GM23338 (cell line): ENCODE results near the gene STOM. TPM values are rescaled to one million over a fixed set of nuclear protein-coding genes. Genes with fewer than 3 reads are reported as not detected.

ENCODE experiments used
- ATAC-seq: fragments of 200-7000 bp; cut with Tn5 transposase; 3 replicates; pipeline ENCODE4 v1.9.1; 2020
- DNase-seq: peaks from one replicate; pipeline ENCODE4 v3.0.0-alpha.2; 2015; ENCODE audit warnings: low spot score
- H2AFZ ChIP-seq: fragments of 200-600 bp; sonication (generic); 2 replicates; pipeline ENCODE4 v1.8.0; 2016; ENCODE audit warnings: antibody characterized with exemption, mild to moderate bottlenecking, moderate library complexity
- H3F3A ChIP-seq: fragments of 200-600 bp; sonication (generic); replicated peaks from 2 replicates; pipeline ENCODE4 v1.8.0; 2017; ENCODE audit warnings: antibody characterized with exemption, mixed run types, low read depth
- H3K27ac ChIP-seq: fragments of 200-600 bp; sonication (generic); 2 replicates; pipeline ENCODE4 v1.6.1; 2016; ENCODE audit warnings: low read depth
- H3K27me3 ChIP-seq: fragments of 200-600 bp; sonication (generic); 2 replicates; pipeline ENCODE4 v1.8.0; 2016; ENCODE audit warnings: mild to moderate bottlenecking, mixed run types, moderate library complexity; ENCODE audit not compliant: insufficient read depth
- H3K36me3 ChIP-seq: fragments of 200-600 bp; sonication (generic); 2 replicates; pipeline ENCODE4 v1.8.0; 2016; ENCODE audit warnings: mild to moderate bottlenecking; ENCODE audit not compliant: insufficient read depth
- H3K4me1 ChIP-seq: fragments of 200-600 bp; sonication (generic); 2 replicates; pipeline ENCODE4 v1.8.0; 2016; ENCODE audit warnings: mild to moderate bottlenecking, moderate library complexity; ENCODE audit not compliant: insufficient read depth
- H3K4me2 ChIP-seq: fragments of 200-600 bp; sonication (generic); 2 replicates; pipeline ENCODE4 v1.7.1; 2017; ENCODE audit warnings: mixed run types
- H3K4me3 ChIP-seq: fragments of 200-600 bp; sonication (generic); 2 replicates; pipeline ENCODE4 v1.6.1; 2016; ENCODE audit warnings: mixed run types
- H3K79me2 ChIP-seq: fragments of 200-600 bp; sonication (generic); replicated peaks from 2 replicates; pipeline ENCODE4 v1.8.0; 2017; ENCODE audit warnings: mild to moderate bottlenecking; ENCODE audit not compliant: insufficient read depth
- H3K9me2 ChIP-seq: fragments of 200-600 bp; sonication (generic); 2 replicates; pipeline ENCODE4 v1.8.0; 2017; ENCODE audit not compliant: insufficient read depth
- H4K20me1 ChIP-seq: fragments of 200-600 bp; sonication (generic); replicated peaks from 2 replicates; pipeline ENCODE4 v1.8.0; 2017; ENCODE audit warnings: mild to moderate bottlenecking; ENCODE audit not compliant: insufficient read depth
- H3K27ac Mint-ChIP-seq: 2 replicates; pipeline ENCODE4 v1.8.0; 2020; ENCODE audit warnings: inconsistent platforms, mild to moderate bottlenecking, moderate library complexity, mixed read lengths
- H3K27me3 Mint-ChIP-seq: 3 replicates; pipeline ENCODE4 v1.8.0; 2022; ENCODE audit warnings: low read depth, mild to moderate bottlenecking, moderate library complexity, mixed read lengths, inconsistent platforms; ENCODE audit not compliant: insufficient read depth, poor library complexity
- H3K36me3 Mint-ChIP-seq: 3 replicates; pipeline ENCODE4 v1.8.0; 2021; ENCODE audit warnings: low read depth, mild to moderate bottlenecking, inconsistent platforms, moderate library complexity, mixed read lengths
- H3K4me1 Mint-ChIP-seq: 3 replicates; pipeline ENCODE4 v1.8.0; 2020; ENCODE audit warnings: mild to moderate bottlenecking, inconsistent platforms, mixed read lengths
- H3K4me3 Mint-ChIP-seq: 3 replicates; pipeline ENCODE4 v1.8.0; 2021; ENCODE audit warnings: moderate library complexity, mild to moderate bottlenecking, inconsistent platforms, mixed read lengths
- H3K9me3 Mint-ChIP-seq: 3 replicates; pipeline ENCODE4 v1.8.0; 2020; ENCODE audit warnings: moderate library complexity, mild to moderate bottlenecking, inconsistent platforms, mixed read lengths
- CREB1 ChIP-seq: fragments of 250-450 bp; sonication (Bioruptor Pico); IDR thresholded peaks from 2 replicates; pipeline ENCODE4 v1.5.0; 2020; ENCODE audit warnings: low read depth, mild to moderate bottlenecking, moderate library complexity
- CTCF ChIP-seq, 2 experiments: fragments of 200-600 bp in 1 of 2; sonication (generic) in 1 of 2; conservative IDR thresholded peaks; 2 replicates each; pipeline versions ENCODE4 v1.5.1 to v1.6.1; 2016 to 2017; ENCODE audit warnings: antibody characterized with exemption in 2 of 2, low read depth in 2 of 2, mild to moderate bottlenecking in 2 of 2, moderate library complexity in 1 of 2
- ETS1 ChIP-seq: IDR thresholded peaks from 2 replicates; pipeline ENCODE4 v1.6.1; 2016; ENCODE audit warnings: antibody characterized with exemption
- EZH2 ChIP-seq: fragments of 200-600 bp; sonication (generic); IDR thresholded peaks from one replicate; pipeline ENCODE4 v1.8.0; 2017; ENCODE audit warnings: antibody characterized with exemption, mild to moderate bottlenecking, low read depth; ENCODE audit not compliant: unreplicated experiment
- EZH2phosphoT487 ChIP-seq: fragments of 200-600 bp; sonication (generic); IDR thresholded peaks from one replicate; pipeline ENCODE4 v1.8.1; 2018; ENCODE audit warnings: antibody characterized with exemption; ENCODE audit not compliant: unreplicated experiment
- JUNB ChIP-seq: IDR thresholded peaks from one replicate; pipeline ENCODE4 v1.6.1; 2016; ENCODE audit warnings: antibody characterized with exemption; ENCODE audit not compliant: unreplicated experiment
- NANOG ChIP-seq: IDR thresholded peaks from 2 replicates; pipeline ENCODE4 v1.6.1; 2016; ENCODE audit warnings: antibody characterized with exemption, borderline replicate concordance
- POLR2AphosphoS5 ChIP-seq: IDR thresholded peaks from 2 replicates; pipeline ENCODE4 v1.6.1; 2016; ENCODE audit warnings: antibody characterized with exemption, low read depth
- REST ChIP-seq: IDR thresholded peaks from one replicate; pipeline ENCODE4 v1.6.1; 2018; ENCODE audit warnings: antibody characterized with exemption; ENCODE audit not compliant: unreplicated experiment
- STAT1 ChIP-seq: IDR thresholded peaks from one replicate; pipeline ENCODE4 v1.6.1; 2016; ENCODE audit warnings: antibody characterized with exemption; ENCODE audit not compliant: unreplicated experiment
- ZNF114 ChIP-seq: fragments of 250-450 bp; sonication (Bioruptor Pico); IDR thresholded peaks from 2 replicates; pipeline ENCODE4 v1.5.0; 2020; ENCODE audit warnings: mild to moderate bottlenecking, moderate library complexity
- ZNF331 ChIP-seq: fragments of 250-450 bp; sonication (Bioruptor Pico); IDR thresholded peaks from 2 replicates; pipeline ENCODE4 v1.5.0; 2020; ENCODE audit warnings: low read depth, mild to moderate bottlenecking, moderate library complexity
- ZNF462 ChIP-seq: fragments of 250-450 bp; sonication (Bioruptor Pico); IDR thresholded peaks from 2 replicates; pipeline ENCODE4 v1.5.0; 2020; ENCODE audit warnings: mild to moderate bottlenecking, moderate library complexity
- polyA plus RNA-seq: library from polyadenylated mRNA; unstranded; fragments of >200 nt; fragmentation: Nextera tagmentation; extraction: Ambion mirVana; gene quantifications from 2 replicates; pipeline ENCODE4 v1.2.1, GENCODE V29; 2016
- total RNA-seq: library from RNA; depleted of rRNA; stranded (reverse); fragments of >200 nt; shearing (Covaris generic); gene quantifications from 2 replicates; pipeline ENCODE4 v1.2.3, GENCODE V29; 2014

The STOM gene
- total and polyA plus RNA-seq, 2 experiments from 2014 or later = 29.4 to 51.1 TPM

GRCh38 chr9:121395558-121395957, 25.5 kb upstream of the STOM start:
- Histone ChIP-seq H3K27me3 (no peaks in the 10 kb centered on the region), H3K4me3 (no peak overlapping the region), H3K79me2 (no peaks in the 10 kb centered on the region), H3K4me1 (no peaks in the 10 kb centered on the region), H3K36me3 (no peaks in the 10 kb centered on the region), H2AFZ (no peak overlapping the region), H3K4me2 (no peak overlapping the region), H4K20me1 (no peaks in the 10 kb centered on the region), H3K9me2 (no peaks in the 10 kb centered on the region), H3F3A (no peaks in the 10 kb centered on the region), H3K27ac (no peak overlapping the region)
- DNase-seq = no peak
- H3K4me3 Mint-ChIP-seq = no peak overlapping the region
- peaks cover 23% of the 10 kb centered on the region for H3K4me1 Mint-ChIP-seq
- peaks cover 12% of the 10 kb centered on the region; the same call in 1 of the 3 replicates for H3K9me3 Mint-ChIP-seq
- ATAC-seq = no peak
- no peak for TF ChIP-seq ZNF114 (CRISPR knock-in tag)
- no peak for TF ChIP-seq ZNF462 (CRISPR knock-in tag)
- TF ChIP-seq JUNB = no peak
- TF ChIP-seq NANOG = no peak
- TF ChIP-seq ETS1 = no peak
- TF ChIP-seq EZH2 = no peak
- no peak for TF ChIP-seq POLR2AphosphoS5
- TF ChIP-seq EZH2phosphoT487 = no peak
- TF ChIP-seq ZNF331 (CRISPR knock-in tag) = no peak
- no peak for TF ChIP-seq CTCF (conservative IDR thresholded peaks at IDR 0.05; ENCODE audit: low read depth in 2 of 2)
- TF ChIP-seq STAT1 = no peak
- TF ChIP-seq CREB1 (CRISPR knock-in tag) = no peak
- no peak for TF ChIP-seq REST
- no peak overlapping the region for H3K27ac Mint-ChIP-seq
- peaks cover 3% of the 10 kb centered on the region; the same call in 1 of the 3 replicates for H3K36me3 Mint-ChIP-seq
- peaks cover 3% of the 10 kb centered on the region for H3K27me3 Mint-ChIP-seq
